Liver (tissue), 9 donors: ENCODE measurements around the gene HSD3B2. TPM values are rescaled to one million over a fixed set of nuclear protein-coding genes. Genes with fewer than 3 reads are reported as not detected.
A peak's percentile ranks its signal among the peaks of the same experiment; 100 is the strongest.

Source experiments
- DNase-seq: peaks from one replicate; pipeline ENCODE4 v3.0.0-alpha.2; 2017; ENCODE audit warnings: low spot score
- H3K27ac ChIP-seq, 2 donors: one replicate each; pipeline ENCODE4 v1.7.0; 2013; ENCODE audit warnings: inconsistent platforms in 2 of 2, low read length in 2 of 2, control low read depth in 1 of 2, low read depth in 1 of 2, mild to moderate bottlenecking in 1 of 2
- H3K27me3 ChIP-seq, 4 donors: one replicate each; pipeline versions ENCODE4 v1.6.1 to v1.7.0; 2013; ENCODE audit warnings: low read length in 3 of 4, inconsistent platforms in 1 of 4, mild to moderate bottlenecking in 1 of 4, moderate library complexity in 1 of 4; ENCODE audit not compliant: control insufficient read depth in 4 of 4, insufficient read depth in 4 of 4
- H3K36me3 ChIP-seq, 4 donors: one replicate each; pipeline versions ENCODE4 v1.6.1 to v1.7.0; 2013; ENCODE audit warnings: low read length in 3 of 4, mild to moderate bottlenecking in 3 of 4, low read depth in 1 of 4, moderate library complexity in 1 of 4; ENCODE audit not compliant: control insufficient read depth in 4 of 4, insufficient read depth in 3 of 4
- H3K4me1 ChIP-seq, 4 donors: one replicate each; pipeline versions ENCODE4 v1.6.1 to v1.7.0; 2013; ENCODE audit warnings: low read length in 3 of 4, mild to moderate bottlenecking in 3 of 4, moderate library complexity in 1 of 4; ENCODE audit not compliant: control insufficient read depth in 4 of 4, insufficient read depth in 4 of 4
- H3K4me3 ChIP-seq, 3 donors: one replicate each; pipeline versions ENCODE4 v1.6.1 to v1.7.0; 2013; ENCODE audit warnings: low read length in 3 of 3, control low read depth in 1 of 3, low read depth in 1 of 3, mild to moderate bottlenecking in 1 of 3
- H3K9ac ChIP-seq, 2 donors: one replicate each; pipeline ENCODE4 v1.7.0; 2013; ENCODE audit warnings: low read length in 2 of 2, mild to moderate bottlenecking in 2 of 2, moderate library complexity in 2 of 2, control low read depth in 1 of 2, low read depth in 1 of 2
- H3K9me3 ChIP-seq, 4 donors: one replicate each; pipeline versions ENCODE4 v1.6.1 to v1.7.0; 2013; ENCODE audit warnings: low read length in 3 of 4; ENCODE audit not compliant: control insufficient read depth in 4 of 4
- ATF3 ChIP-seq: IDR thresholded peaks from 2 replicates; pipeline ENCODE4 v1.6.1; 2016; ENCODE audit warnings: antibody characterized with exemption
- CTCF ChIP-seq: fragments of 150-350 bp; IDR thresholded peaks from 2 replicates; pipeline ENCODE4 v1.5.1; 2017; ENCODE audit warnings: improper control_type of control experiment, low read depth, low read length; ENCODE audit not compliant: missing input control
- EGR1 ChIP-seq, 2 donors: IDR thresholded peaks; 2 replicates each; pipeline ENCODE4 v1.6.1; 2016 to 2018; ENCODE audit warnings: antibody characterized with exemption in 2 of 2, low read depth in 2 of 2
- FOXA1 ChIP-seq: IDR thresholded peaks from 2 replicates; pipeline ENCODE4 v1.6.1; 2016; ENCODE audit warnings: antibody characterized with exemption
- FOXA2 ChIP-seq: IDR thresholded peaks from 2 replicates; pipeline ENCODE4 v1.6.1; 2016; ENCODE audit warnings: antibody characterized with exemption
- GABPA ChIP-seq, 2 donors: IDR thresholded peaks in 1 of 2; conservative IDR thresholded peaks in 1 of 2; 2 replicates each; pipeline ENCODE4 v1.6.1; 2016; ENCODE audit warnings: antibody characterized with exemption in 2 of 2, mild to moderate bottlenecking in 1 of 2, moderate library complexity in 1 of 2
- HNF4A ChIP-seq, 2 donors: conservative IDR thresholded peaks; 2 replicates each; pipeline ENCODE4 v1.6.1; 2016; ENCODE audit warnings: antibody characterized with exemption in 2 of 2, mild to moderate bottlenecking in 2 of 2
- HNF4G ChIP-seq: IDR thresholded peaks from 2 replicates; pipeline ENCODE4 v1.6.1; 2016; ENCODE audit warnings: antibody characterized with exemption
- JUND ChIP-seq, 2 donors: IDR thresholded peaks; 2 replicates each; pipeline ENCODE4 v1.6.1; 2016; ENCODE audit warnings: antibody characterized with exemption in 2 of 2
- NR2F2 ChIP-seq: IDR thresholded peaks from 2 replicates; pipeline ENCODE4 v1.6.1; 2016; ENCODE audit warnings: antibody characterized with exemption
- RAD21 ChIP-seq, 2 donors: IDR thresholded peaks; 2 replicates each; pipeline ENCODE4 v1.6.1; 2016; ENCODE audit warnings: antibody characterized with exemption in 2 of 2, mild to moderate bottlenecking in 2 of 2
- RXRA ChIP-seq, 2 donors: IDR thresholded peaks; 2 replicates each; pipeline ENCODE4 v1.6.1; 2017 to 2018; ENCODE audit warnings: antibody characterized with exemption in 2 of 2, mild to moderate bottlenecking in 1 of 2
- SP1 ChIP-seq: IDR thresholded peaks from 2 replicates; pipeline ENCODE4 v1.6.1; 2018; ENCODE audit warnings: antibody characterized with exemption, mild to moderate bottlenecking
- TAF1 ChIP-seq: conservative IDR thresholded peaks from 2 replicates; pipeline ENCODE4 v1.6.1; 2016; ENCODE audit warnings: antibody characterized with exemption, mild to moderate bottlenecking
- YY1 ChIP-seq: IDR thresholded peaks from 2 replicates; pipeline ENCODE4 v1.6.1; 2016; ENCODE audit warnings: antibody characterized with exemption, mild to moderate bottlenecking
- ZBTB33 ChIP-seq: IDR thresholded peaks from 2 replicates; pipeline ENCODE4 v1.6.1; 2016; ENCODE audit warnings: antibody characterized with exemption
- WGBS: extraction: QIAGEN DNeasy Blood & Tissue Kit; methylation state at CpG from one replicate; pipeline ENCODE4 v1.1.7; 2013; 5-methylcytosine and 5-hydroxymethylcytosine counted together
- polyA plus RNA-seq, 2 donors: library from polyadenylated mRNA; stranded (reverse) in 1 of 2; unstranded in 1 of 2; fragments of 200-250 nt in 1 of 2; fragments of >200 nt in 1 of 2; fragmentation: Nextera tagmentation in 1 of 2; extraction: Ambion mirVana in 1 of 2; gene quantifications; one replicate each; pipeline versions ENCODE4 v1.2.1 to v1.2.3, GENCODE V29; 2013 to 2015
- total RNA-seq, 2 donors: library from RNA; depleted of rRNA; stranded (reverse); fragments of >200 nt; gene quantifications; one replicate each; pipeline ENCODE4 v1.2.3, GENCODE V29; 2014
- TF ChIP-seq, protein P1 (sequence below): IDR thresholded peaks from 2 replicates; pipeline ENCODE4 v1.6.1; 2016; ENCODE audit warnings: antibody characterized with exemption, mild to moderate bottlenecking
- TF ChIP-seq, protein P2 (sequence below): IDR thresholded peaks from 2 replicates; pipeline ENCODE4 v1.6.1; 2016; ENCODE audit warnings: antibody characterized with exemption
- donor health status: healthy.
- donor health status: healthy.
- donor health status: healthy.
- donor health status: healthy.
- donor health status: healthy.

Gene HSD3B2
- total and polyA plus RNA-seq, 4 donors: 0.14 to 0.25 (median 0.18) TPM; not detected in 1

DNA sequence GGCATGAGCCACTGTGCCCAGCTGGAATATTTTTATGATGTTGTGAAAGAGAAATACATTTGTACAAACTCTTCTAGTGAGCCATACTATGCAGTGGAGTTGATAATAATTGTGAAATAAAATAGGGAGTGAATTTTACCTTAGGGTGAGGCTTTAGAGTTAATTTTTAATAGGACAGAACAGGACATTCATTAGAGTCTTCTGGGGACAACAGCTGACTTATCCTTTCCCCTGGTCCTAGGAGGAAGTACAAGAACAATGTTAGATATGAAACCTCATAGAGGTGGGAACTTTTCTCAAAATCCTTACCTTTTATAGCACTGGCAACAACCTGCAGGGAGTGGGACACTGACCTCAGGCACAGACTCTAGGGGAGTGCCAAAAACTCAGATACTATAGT, 24.4 kb upstream of the HSD3B2 start:
- no peak for TF ChIP-seq EGR1 (IDR thresholded peaks at IDR 0.05; ENCODE audit: low read depth in 2 of 2)
- peak; percentile 21 to 23 for TF ChIP-seq RXRA (IDR thresholded peaks at IDR 0.05)
- peak in 1 of 2 donors; percentile 25 for TF ChIP-seq HNF4A (conservative IDR thresholded peaks at IDR 0.05)
- no peaks in the 10 kb centered on the region for H3K9me3 ChIP-seq
- peaks cover 0 to 25% (median 4%) of the 10 kb centered on the region in 4 donors for H3K36me3 ChIP-seq
- peak overlapping the region in 1 of 2 donors; percentile 29 for H3K27ac ChIP-seq
- no peak overlapping the region for H3K9ac ChIP-seq
- no peaks in the 10 kb centered on the region for H3K27me3 ChIP-seq
- DNase-seq: no peak
- H3K4me3 ChIP-seq: no peak overlapping the region
- peaks cover 11 to 78% (median 45%) of the 10 kb centered on the region in 4 donors for H3K4me1 ChIP-seq

- H3K27me3 ChIP-seq: no peaks in the 10 kb centered on the region
- H3K9me3 ChIP-seq: no peaks in the 10 kb centered on the region
- H3K36me3 ChIP-seq: peaks cover 0 to 25% (median 3%) of the 10 kb centered on the region in 4 donors
- H3K4me1 ChIP-seq: peaks cover 9 to 66% (median 33%) of the 10 kb centered on the region in 4 donors
- no peak overlapping the region for H3K4me3 ChIP-seq
- TF ChIP-seq FOXA2 (no peak), RAD21 (IDR thresholded peaks at IDR 0.05) (no peak), SP1 (no peak), CTCF (no peak), YY1 (no peak), HNF4G (no peak), GABPA (IDR thresholded peaks at IDR 0.05 in 1 of 2, conservative IDR thresholded peaks at IDR 0.05 in 1 of 2) (no peak), ZBTB33 (no peak), JUND (IDR thresholded peaks at IDR 0.05) (no peak), RXRA (IDR thresholded peaks at IDR 0.05) (no peak), TAF1 (no peak), ATF3 (no peak), HNF4A (conservative IDR thresholded peaks at IDR 0.05) (no peak), FOXA1 (no peak), NR2F2 (no peak), EGR1 (IDR thresholded peaks at IDR 0.05; ENCODE audit: low read depth in 2 of 2) (no peak)
- TF ChIP-seq, protein P1, sequence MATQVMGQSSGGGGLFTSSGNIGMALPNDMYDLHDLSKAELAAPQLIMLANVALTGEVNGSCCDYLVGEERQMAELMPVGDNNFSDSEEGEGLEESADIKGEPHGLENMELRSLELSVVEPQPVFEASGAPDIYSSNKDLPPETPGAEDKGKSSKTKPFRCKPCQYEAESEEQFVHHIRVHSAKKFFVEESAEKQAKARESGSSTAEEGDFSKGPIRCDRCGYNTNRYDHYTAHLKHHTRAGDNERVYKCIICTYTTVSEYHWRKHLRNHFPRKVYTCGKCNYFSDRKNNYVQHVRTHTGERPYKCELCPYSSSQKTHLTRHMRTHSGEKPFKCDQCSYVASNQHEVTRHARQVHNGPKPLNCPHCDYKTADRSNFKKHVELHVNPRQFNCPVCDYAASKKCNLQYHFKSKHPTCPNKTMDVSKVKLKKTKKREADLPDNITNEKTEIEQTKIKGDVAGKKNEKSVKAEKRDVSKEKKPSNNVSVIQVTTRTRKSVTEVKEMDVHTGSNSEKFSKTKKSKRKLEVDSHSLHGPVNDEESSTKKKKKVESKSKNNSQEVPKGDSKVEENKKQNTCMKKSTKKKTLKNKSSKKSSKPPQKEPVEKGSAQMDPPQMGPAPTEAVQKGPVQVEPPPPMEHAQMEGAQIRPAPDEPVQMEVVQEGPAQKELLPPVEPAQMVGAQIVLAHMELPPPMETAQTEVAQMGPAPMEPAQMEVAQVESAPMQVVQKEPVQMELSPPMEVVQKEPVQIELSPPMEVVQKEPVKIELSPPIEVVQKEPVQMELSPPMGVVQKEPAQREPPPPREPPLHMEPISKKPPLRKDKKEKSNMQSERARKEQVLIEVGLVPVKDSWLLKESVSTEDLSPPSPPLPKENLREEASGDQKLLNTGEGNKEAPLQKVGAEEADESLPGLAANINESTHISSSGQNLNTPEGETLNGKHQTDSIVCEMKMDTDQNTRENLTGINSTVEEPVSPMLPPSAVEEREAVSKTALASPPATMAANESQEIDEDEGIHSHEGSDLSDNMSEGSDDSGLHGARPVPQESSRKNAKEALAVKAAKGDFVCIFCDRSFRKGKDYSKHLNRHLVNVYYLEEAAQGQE: no peak
- TF ChIP-seq, protein P2, sequence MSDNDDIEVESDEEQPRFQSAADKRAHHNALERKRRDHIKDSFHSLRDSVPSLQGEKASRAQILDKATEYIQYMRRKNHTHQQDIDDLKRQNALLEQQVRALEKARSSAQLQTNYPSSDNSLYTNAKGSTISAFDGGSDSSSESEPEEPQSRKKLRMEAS: no peak
- H3K27ac ChIP-seq: no peak overlapping the region
- WGBS: 93% methylated on average over 3 of the region's 3 CpGs
- DNase-seq: no peak
- no peak overlapping the region for H3K9ac ChIP-seq
Observed at GRCh38 chr1:119391749-119392148, 23.2 kb upstream of the HSD3B2 start.
